ENCODE results near the gene STX11. TPM values are rescaled to one million over a fixed set of nuclear protein-coding genes. Genes with fewer than 3 reads are reported as not detected.

The STX11 gene
- polyA plus RNA-seq, 2 of the 4 experiments (the other 2 are of a cell fraction), result 0.36 to 0.78 TPM

- ChIA-PET POLR2A (no interaction called here), CTCF (interaction anchor here (1.4 kb wide), 1 partner anchor 10 kb away, joined by 3 read pairs; no protein-coding TSS in a partner anchor)
- FAIRE-seq (no peak), ATAC-seq (no peak), DNase-seq (ENCODE audit: low read depth in 1 of 2, low spot score in 1 of 2) (no peak)
- WGBS (ENCODE audit: missing lambda C conversion rate), result 97% methylated on average over 8 of the region's 16 CpGs
- Histone ChIP-seq H3K4me2 (peak overlapping the region; percentile 96), H3K4me3 (no peak overlapping the region), H3K9me3 (peaks cover 6% of the 10 kb centered on the region; the same call in 1 of the 3 replicates), H3K27ac (peak overlapping the region; percentile 88 to 93; a peak in 4 of 6 replicates), H3K4me1 (peaks cover 8% of the 10 kb centered on the region)
- TF ChIP-seq HMGXB4 (CRISPR knock-in tag; IDR thresholded peaks at IDR 0.05; ENCODE audit: borderline replicate concordance) (no peak), CHD4 (IDR thresholded peaks at IDR 0.05; ENCODE audit: borderline replicate concordance) (no peak), ZSCAN20 (CRISPR knock-in tag; IDR thresholded peaks at IDR 0.05) (no peak), BCL3 (IDR thresholded peaks at IDR 0.05) (no peak), JUNB (IDR thresholded peaks at IDR 0.05) (no peak), EHF (CRISPR knock-in tag; IDR thresholded peaks at IDR 0.05) (no peak), HOXB5 (CRISPR knock-in tag; IDR thresholded peaks at IDR 0.05) (no peak), MAX (IDR thresholded peaks at IDR 0.05) (no peak), CTCF (IDR thresholded peaks at IDR 0.05) (no peak), FOSL2 (IDR thresholded peaks at IDR 0.05) (no peak), FOSL2 (CRISPR knock-in tag; IDR thresholded peaks at IDR 0.05) (no peak), FOSB (CRISPR knock-in tag; IDR thresholded peaks at IDR 0.05) (no peak), SMC3 (IDR thresholded peaks at IDR 0.05) (no peak), HDAC2 (IDR thresholded peaks at IDR 0.05) (no peak), KDM1A (IDR thresholded peaks at IDR 0.05; ENCODE audit: low read depth) (no peak), E2F6 (IDR thresholded peaks at IDR 0.05; ENCODE audit: borderline replicate concordance, low read depth) (no peak), POLR2A (IDR thresholded peaks at IDR 0.05; ENCODE audit: low read length) (no peak), GATA3 (IDR thresholded peaks at IDR 0.05; ENCODE audit: borderline replicate concordance) (no peak), ZC3H11A (IDR thresholded peaks at IDR 0.05) (no peak), RAD21 (conservative IDR thresholded peaks at IDR 0.05 in 1 of 2, IDR thresholded peaks at IDR 0.05 in 1 of 2) (no peak), ATOH8 (CRISPR knock-in tag; IDR thresholded peaks at IDR 0.05; ENCODE audit: low read depth) (no peak)
These were observed 64.5 kb downstream of the STX11 start for GRCh38 chr6:144214622-144215401.

All from A549 (cell line).